ENCODE measurements around the gene MPP1.
"Not testable (repeated sequence)": the region's sequence is repeated elsewhere in the genome, so short reads cannot be mapped to it uniquely, and the experiment has no call there.

The MPP1 gene

DNA sequence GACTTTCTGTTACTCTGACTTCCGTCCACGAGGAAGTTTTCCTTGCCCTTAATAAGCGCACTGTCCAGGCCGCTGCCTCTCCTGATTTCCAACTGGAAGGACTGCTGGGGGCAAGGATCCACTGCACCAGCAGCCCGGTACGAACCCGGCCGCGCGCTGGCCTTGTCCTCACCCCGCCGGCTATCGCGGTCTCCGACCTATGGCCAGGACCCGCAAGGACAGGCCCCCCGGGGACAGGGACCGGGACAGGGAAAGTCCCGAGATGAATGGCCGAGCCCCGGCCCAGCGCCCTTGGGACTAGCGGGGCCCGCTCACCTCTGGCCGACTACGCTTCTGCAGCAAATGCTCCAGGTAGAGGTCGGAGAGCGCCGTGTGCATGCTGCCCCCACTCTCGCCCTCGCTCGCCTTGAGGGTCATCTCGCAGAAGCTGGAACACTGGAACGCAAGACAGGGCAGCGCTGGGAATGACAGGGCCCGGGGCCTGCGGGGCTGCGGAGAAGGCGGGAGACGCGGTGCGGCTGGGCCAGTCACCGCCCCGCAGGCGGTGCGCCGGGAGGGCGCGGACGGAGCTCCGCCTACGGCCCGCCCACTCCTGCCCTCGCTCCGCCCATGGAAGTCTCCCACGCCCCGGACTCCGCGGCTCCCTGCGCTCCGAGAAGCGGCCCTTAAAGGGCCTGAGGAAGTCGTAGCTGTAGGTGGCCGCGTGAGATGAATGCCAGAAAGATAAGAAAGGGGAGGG lies at the start of gene MPP1:
TSS of gene MPP1 (minus strand) at position 529 of the 739 bp plus-strand sequence. CDS start at position 417, 112 bp downstream.
- peak; percentile 60 for DNase-seq (ENCODE audit: low read depth)

DNA sequence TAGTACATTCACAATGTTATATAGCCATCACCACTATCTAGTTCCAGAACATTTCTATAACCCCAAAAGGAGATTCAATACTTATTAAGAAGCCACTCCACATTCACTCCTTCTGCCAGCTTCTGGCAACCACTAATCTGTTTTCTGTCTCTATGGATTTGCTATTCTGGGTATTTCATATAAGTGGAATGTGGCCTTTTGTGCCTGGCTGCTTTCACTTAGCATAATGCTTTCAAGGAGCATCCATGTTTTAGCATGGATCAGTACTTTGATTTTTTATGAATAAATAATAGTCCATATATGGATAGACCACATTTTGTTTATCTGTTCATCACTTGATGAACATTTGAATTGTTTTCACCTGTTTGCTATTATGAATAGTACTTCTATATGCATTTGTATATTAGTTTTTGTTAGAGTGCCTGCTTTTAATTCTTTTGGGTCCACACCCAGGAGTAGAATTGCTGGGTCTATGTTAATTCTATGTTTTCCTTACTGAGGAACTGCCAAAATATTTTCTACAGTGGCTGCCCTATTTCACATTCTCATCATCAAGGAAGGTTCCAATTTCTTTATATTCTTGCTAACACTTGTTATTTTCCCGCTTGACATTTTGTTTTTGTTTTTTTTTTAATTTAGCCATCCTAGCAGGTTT lies 45.8 kb upstream of the MPP1 start:
- DNase-seq (ENCODE audit: low read depth), result no peak

DNA sequence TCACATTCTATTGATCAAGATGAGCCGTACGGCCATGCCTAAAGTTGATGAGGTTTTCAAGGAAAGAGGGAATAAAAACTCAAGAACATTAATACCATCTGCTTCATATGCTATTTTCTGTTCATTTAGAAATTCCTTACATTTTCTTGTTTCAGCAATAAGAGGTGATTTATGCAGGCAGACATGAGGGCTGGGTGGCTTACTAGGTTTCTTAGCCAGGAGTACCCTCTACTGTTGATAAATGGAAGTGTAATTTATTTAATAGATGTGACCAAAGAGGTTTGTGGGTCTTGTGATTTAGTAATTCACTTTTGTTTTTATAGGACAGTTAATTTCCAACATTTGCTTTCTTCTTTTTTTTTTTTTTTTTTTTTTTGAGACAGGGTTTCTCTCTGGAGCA lies 35.6 kb upstream of the MPP1 start:
- no peak for DNase-seq (ENCODE audit: low read depth)

DNA sequence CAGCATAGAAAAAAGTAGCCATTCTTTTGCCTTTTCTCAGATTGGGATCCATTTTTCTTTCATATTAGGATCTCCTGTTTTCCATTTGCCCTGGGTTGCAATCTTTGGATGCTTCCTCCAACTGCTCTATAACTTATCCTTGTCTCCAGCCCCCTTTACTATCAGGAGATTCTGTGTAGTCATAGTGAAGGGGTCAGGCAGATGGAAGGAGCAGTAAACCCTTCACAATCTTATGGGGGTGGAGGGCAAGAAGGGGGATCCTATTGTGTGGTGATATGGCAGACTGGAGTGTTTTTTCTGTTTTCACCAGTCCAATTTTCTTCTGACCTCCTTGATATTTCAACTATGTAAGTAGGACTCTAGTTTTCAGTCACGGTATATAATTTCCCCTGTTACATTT lies 30.9 kb upstream of the MPP1 start:
- no peak for DNase-seq (ENCODE audit: low read depth)

DNA sequence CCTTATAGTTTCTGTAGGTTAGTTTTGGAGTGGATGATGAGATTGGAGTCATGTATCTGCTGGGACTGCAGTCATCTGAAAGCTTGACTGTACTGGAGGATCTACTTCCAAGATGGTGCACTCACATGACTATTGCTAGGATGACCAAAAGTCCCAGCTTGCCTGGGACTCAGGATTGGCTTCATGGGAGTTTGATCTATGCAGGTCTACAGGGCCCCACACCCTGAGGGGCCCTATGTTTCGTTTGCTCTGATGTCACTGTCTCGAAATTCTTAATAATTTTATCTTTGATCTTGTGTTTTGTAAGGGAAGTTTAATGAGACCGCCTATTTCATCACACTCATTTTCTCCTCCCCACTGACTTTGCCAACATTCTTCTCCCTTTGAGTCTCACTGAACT lies 29.3 kb upstream of the MPP1 start, which contains the start of gene SMIM9:
TSS of gene SMIM9 (minus strand) at position 101 of the 400 bp plus-strand sequence. CDS start 3,806 bp downstream, outside the sequence.
- DNase-seq (ENCODE audit: low read depth), result no peak

DNA sequence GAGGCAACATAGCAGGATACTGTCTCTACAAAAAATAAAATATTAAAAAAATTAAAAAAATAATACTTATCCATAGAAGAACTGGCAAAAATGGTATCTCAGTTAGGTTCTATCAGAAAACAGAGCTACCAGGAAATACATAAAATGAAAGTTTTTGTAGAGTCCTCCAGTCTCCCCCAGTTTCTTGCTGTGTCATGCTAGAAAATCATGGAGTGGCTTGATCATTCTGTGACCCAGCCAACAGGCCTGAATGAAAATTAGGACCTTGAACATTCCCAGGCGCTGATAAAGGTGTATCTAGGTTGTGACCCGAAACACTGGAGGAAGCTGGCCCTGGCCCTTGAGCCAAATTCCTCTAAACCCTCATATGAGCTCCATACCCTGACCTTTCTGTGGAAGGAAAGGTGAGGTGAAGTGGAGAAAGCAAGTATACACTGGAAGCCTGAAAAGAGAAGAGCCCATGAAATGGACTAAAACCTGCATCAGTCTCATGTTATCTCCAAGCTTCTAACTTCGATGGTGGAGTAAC lies 28.5 kb upstream of the MPP1 start:
- no peak for DNase-seq (ENCODE audit: low read depth)

DNA sequence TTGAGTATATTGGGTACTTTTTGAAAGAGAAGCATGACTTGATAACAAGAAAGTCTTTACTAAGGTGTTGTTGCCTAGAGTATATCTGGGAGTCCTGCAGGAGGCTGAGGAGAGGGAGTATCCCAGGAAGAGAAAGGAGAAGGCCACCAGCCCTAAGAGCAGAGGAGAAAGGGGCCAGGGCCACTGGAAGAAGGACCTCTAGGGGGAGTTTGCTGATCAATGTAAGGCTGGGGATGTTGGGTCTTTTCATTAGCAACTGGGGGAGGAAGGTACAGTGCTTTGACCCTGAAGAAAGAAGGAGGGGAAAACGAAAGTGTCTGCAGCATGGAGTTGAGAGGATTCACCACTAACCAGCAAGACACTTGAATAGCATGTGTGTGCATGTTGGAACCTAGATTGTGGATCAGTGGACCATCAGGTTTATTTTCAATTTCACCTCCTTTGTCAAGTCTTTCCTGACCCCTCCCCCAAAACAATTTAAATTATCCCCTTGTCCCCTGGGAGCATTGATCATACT lies 24.7 kb upstream of the MPP1 start:
- no peak for DNase-seq (ENCODE audit: low read depth)

DNA sequence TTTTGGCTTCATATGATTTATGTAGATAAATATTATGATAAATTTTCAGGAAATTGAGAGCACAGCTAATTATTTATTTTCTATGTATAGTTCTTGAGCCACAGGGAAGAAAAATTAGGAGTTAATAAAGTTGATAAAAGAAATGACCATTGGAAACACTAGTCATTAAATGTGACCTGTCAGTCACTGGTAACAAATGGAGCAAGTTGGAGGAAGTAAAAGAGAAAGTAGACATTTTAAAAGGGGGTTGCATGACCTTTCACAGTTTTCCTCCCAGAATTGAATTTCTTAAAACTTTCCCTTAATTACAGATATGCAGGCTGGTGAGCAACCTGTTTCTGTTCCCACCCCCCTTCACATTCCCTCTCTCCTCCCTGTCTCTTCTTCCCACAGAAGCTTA lies 23.8 kb upstream of the MPP1 start:
- no peak for DNase-seq (ENCODE audit: low read depth)

DNA sequence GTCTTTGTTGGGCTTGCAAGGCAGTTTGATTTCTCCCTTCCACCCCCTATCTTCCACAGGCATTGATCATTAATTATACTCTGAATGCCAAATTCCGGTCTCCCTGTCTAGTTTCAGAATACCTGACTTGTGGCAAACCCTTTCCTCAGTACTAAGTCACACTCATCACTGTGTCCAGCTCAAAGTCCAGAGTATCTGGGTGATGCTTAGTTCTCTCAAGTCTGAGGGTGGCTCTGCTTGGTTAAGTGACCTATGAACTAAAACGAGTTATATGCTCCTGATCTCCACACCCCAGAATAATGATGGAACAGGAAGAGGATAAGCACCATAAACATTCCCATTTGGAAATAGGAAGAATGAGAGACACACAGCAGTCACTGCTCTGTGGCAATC lies 22.7 kb upstream of the MPP1 start:
- DNase-seq (ENCODE audit: low read depth), result no peak

DNA sequence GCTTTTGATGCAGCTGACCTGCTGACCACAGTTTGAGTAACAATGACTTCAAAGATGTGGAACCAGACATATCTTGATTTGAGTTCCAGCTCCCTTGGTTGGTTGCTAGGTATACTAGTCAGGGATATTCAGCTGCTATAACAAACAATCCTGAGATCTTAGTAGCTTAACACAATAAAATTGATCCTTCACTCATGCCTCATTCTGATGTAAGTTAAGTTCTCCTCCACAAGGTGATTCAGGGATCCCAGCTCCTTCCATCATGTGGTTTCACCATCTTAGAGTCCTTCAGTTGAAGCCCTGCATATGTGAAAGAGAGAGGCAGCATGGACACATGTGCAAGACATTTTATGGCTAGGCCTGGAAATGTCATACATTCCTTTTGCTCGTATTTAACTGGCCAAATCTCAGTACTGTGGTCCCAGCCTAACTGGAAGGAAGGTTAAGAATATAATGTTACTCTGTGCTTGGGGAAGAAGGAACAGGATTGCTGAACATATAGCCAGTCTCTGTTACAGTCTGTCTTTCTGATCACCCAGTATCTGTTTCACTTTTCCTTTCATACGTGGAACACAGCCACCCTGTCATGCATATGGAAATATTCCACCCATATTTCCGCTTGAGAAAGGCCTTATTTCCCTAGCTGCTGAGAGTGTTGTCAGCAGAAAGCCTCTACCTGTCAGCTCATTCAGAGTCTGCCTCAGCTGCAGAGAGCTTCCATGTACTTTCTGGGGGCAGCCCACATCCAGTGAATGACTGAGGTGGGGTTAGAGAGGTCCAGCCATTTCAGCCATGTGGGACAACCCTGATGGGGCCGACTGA lies 22.1 kb upstream of the MPP1 start:
- DNase-seq (ENCODE audit: low read depth), result no peak

DNA sequence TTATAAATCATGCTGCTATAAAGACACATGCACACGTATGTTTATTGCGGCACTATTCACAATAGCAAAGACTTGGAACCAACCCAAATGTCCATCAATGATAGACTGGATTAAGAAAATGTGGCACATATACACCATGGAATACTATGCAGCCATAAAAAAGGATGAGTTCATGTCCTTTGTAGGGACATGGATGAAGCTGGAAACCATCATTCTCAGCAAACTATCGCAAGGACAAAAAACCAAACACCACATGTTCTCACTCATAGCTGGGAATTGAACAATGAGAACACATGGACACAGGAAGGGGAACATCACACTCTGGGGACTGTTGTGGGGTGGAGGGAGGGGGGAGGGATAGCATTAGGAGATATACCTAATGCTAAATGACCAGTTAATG lies 20.3 kb upstream of the MPP1 start:
- not testable (repeated sequence) for DNase-seq (ENCODE audit: low read depth)

DNA sequence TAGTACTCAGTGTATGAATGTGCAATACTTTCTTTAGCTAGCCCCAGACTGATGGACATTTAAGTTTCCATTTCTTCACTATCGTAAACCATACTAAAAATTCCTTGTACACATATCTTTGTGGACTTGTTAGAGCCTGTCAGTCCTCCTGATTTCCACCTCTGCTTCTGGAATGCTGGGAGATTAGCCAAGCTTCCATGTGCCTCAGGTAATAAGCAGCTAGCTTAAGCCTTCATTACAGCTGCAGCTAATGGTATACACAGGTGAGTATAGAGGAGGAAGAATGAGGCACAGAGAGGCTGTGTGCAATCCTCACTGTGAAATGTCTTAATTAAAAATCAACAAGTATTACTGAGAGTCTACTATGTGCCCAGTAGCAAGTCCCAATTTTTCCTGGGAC lies 19.4 kb upstream of the MPP1 start:
- no peak for DNase-seq (ENCODE audit: low read depth)

DNA sequence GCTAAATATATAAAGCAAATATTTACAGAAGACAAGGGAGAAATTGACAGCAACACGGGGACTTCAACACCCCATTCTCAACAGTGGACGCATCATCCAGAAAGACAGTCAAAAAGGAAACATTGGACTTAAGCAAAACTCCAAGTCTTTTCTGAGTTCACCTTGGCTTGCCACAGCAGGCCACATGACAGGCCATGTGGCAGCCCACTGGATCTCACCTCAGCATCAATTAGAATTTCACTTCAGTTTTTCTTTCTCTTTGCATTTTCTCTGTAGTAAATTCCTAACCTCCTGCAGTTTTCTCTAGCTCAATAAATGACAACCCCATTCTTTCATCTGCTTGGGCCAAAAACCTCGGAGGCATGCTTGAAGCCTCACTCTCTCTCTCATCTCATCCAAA lies 16.7 kb upstream of the MPP1 start:
- DNase-seq (ENCODE audit: low read depth), result no peak

DNA sequence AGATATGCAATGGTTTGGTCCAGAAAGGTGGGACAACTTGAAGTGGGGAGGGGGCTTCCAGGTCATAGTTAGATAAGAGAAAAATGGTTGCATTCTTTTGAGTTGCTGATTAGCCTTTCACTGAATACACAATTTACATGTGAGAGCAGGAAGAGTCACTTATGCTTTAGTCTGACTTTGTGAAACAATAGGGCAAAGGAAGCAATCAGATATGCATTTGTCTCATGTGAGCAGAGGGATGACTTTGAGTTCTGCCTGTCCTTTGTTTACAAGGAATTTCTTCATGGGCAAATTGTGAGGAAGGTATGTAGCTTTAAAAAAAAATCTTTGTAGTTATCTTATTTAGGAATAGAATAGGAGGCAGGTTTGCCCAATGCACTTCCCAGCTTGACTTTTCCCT lies 16.2 kb upstream of the MPP1 start:
- no peak for DNase-seq (ENCODE audit: low read depth)

DNA sequence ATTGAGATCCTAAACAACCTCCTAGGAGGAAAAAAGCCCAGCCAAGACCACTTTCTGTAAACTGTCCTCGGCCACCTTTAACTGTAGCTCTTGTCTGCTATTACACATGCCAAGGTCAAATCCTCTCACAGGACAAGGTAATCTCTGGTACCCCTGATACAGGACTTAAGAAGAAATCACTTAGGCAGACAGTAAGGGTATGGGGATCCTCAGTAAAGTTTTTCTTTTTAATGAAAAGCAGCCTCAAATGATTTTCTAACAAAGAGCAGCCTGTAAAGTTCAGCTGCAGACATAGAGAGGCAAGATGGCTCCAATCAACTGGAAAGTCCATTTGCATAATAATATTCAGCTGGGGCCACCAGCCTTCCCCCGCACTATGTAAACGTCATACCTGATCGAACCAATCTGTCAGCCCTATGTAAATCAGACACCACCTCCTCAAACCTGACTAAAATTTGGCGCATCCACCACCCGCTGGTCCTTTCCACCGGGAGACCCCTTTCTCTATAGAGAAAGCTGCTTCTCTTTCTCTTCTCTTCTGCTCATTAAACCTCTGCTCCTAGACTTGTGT lies 14.6 kb upstream of the MPP1 start:
- DNase-seq (ENCODE audit: low read depth), result no peak

DNA sequence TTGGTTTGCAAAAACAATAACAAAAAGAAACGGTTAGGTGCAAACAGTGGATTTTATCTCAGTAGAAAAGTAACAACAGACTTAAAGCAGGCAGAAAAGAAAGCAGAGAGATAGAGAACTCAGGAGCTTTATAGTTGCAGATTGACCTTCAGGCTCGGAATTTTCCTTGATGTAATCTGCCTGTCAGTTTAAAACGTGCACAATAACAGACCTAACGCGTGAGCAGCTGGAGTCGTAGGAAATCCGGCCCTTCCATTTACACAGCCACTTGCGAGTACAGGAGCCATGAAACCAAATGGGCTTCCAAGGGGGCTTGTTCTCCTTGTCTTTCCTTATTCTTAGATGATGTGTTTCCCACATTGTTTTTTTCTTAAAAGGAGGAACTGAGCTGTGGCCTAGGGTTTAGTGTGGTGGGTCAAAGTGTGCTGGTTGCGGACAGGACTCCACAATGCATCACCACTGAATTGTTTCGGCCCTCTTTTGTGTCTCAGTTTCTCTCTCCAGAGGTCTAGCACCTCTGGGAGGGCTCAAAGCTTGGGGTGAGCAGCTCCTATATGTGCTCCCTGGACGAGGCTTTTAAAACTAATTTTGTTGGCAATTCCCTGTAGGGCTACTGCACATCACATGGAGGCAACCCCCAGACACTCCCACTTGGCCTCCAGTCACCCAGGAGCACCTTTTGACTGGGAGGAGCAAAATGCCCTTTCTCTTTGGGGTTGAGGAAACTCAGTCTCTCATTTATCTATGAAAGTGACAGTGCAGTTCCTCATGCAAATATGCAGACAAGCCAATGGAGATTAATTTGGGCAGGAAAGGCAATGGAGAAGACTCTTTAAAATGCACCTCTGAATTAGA lies 13.9 kb upstream of the MPP1 start:
- no peak for DNase-seq (ENCODE audit: low read depth)

DNA sequence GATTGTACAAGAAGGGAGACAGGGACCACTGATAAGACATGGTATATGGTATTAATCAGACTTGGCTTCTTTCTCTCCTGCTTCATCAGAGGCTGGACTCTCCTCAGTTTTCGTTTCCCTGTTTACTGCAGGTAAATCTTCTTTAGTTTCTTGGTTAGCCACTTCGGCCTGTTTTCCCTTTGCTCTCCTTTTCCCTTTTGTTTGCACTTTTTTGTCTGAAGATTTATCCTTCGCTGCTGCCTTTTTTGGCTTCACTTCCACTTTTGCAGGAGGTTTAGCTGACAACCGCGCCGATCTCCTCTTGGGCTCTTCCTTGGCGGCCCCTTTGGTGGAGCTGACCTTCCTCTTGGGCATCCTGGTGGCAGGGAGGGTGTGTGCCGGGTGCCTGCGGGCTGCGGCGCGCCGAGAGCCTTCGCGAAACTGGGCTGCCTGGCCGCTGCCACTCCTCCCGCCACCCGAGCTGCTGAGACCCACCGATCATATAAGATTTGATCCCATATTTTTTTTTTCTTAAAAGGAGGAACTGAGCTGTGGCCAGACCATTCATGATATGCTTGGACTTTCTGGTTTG lies 11.8 kb upstream of the MPP1 start:
- DNase-seq (ENCODE audit: low read depth), result not testable (repeated sequence)

DNA sequence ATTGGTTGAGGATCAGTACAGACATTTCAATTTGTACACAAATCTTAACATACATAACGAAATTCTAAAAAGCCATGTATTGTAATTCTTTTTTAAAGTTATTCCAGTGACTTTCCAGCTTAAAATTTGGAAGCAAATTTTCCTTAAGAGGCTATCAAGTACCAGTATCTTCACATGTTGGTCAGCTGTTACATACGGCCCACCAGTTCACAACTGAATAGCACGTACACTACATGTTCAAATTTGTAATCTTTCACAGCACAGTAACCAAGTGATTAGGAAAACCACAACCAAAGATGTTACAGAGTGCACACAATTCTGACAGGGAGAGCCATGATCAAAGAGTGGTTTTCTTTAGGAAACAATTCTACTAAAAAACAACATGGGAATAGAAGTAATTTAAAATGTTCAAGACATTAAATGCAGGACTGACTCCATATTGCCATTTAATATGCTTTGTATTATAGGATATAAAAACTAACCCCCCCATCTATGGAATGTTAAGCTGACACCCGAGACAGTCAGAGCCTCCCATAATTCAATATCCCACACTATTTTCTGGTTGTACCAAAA lies 11.1 kb upstream of the MPP1 start:
- DNase-seq (ENCODE audit: low read depth), result not testable (repeated sequence)

DNA sequence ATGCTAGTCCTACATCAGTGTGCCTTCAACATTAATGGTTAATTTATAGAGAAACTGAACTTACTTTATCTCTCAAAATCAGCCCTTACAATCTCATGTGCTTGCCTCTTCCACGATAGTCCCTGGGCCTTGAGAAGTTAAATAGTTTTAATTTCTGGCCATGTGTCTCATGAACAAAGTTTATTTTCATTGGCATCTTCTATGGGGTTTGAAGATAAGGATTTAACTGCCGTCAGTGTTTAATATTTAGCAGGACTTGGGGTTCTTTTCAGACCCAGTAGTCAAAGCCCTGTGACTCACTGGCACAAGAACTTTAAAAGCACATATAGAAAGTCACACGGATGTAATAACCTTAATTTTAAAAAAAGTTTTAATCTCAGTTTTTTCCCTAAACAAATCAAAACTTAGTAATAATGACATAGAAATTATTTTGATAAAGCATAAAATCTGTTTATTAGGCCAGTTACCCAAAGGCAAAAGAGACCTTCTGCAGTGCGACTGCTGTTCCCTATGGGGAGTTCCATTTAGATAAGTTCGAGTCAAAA lies 10.1 kb upstream of the MPP1 start:
- no peak for DNase-seq (ENCODE audit: low read depth)

DNA sequence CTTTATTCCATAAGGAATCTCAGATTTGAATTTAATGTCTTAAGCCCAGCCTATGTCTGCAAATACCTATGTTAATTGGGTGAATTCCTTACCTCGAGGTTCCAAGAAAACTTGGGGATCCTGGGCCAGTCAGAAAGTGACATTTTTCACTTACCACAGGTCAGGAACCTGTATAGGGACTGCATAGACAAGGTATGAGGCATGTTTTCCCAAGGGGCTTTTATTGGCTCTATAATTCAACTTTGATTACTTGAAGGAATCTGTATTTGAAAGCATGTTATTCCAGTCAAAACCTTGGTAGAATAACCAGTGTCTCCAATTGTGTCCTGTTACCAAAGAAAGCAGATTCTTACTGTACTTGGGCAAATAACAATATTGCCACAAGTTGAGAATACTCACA lies 8.5 kb upstream of the MPP1 start:
- DNase-seq (ENCODE audit: low read depth), result no peak

Data from stimulated activated CD8-positive, alpha-beta memory T cell treated with anti-CD3 and anti-CD28 coated beads, Interleukin-12 subunit alpha, Interleukin-12 subunit beta, amount 100 ng/mL, for 4 hours (primary cell).